Measurements from ENCODE around the gene LNPK.

- TF ChIP-seq, protein P1, sequence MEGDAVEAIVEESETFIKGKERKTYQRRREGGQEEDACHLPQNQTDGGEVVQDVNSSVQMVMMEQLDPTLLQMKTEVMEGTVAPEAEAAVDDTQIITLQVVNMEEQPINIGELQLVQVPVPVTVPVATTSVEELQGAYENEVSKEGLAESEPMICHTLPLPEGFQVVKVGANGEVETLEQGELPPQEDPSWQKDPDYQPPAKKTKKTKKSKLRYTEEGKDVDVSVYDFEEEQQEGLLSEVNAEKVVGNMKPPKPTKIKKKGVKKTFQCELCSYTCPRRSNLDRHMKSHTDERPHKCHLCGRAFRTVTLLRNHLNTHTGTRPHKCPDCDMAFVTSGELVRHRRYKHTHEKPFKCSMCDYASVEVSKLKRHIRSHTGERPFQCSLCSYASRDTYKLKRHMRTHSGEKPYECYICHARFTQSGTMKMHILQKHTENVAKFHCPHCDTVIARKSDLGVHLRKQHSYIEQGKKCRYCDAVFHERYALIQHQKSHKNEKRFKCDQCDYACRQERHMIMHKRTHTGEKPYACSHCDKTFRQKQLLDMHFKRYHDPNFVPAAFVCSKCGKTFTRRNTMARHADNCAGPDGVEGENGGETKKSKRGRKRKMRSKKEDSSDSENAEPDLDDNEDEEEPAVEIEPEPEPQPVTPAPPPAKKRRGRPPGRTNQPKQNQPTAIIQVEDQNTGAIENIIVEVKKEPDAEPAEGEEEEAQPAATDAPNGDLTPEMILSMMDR (IDR thresholded peaks at IDR 0.05; ENCODE audit: low read length): no peak
- TF ChIP-seq EZH2phosphoT487 (IDR thresholded peaks at IDR 0.05; ENCODE audit: low read length): no peak
Measured at GRCh38 chr2:175892046-175892445, 110.0 kb downstream of the LNPK start.
